K562 (cell line): ENCODE data around the gene ZNF451. TPM values are rescaled to one million over a fixed set of nuclear protein-coding genes. Genes with fewer than 3 reads are reported as not detected.

Experiments used
- ARNT ChIP-seq, 2 experiments: fragments of 450-650 bp; IDR thresholded peaks; 2 replicates each; pipeline ENCODE4 v1.6.1; 2016; ENCODE audit warnings: mild to moderate bottlenecking in 1 of 2
- CBFA2T2 ChIP-seq: fragments of 450-650 bp; conservative IDR thresholded peaks from 2 replicates; pipeline ENCODE4 v1.6.1; 2017; ENCODE audit warnings: mild to moderate bottlenecking
- CC2D1A ChIP-seq: fragments of 450-650 bp; IDR thresholded peaks from 2 replicates; pipeline ENCODE4 v1.6.1; 2017; ENCODE audit warnings: mild to moderate bottlenecking
- FOXK2 ChIP-seq, 2 experiments: fragments of 450-650 bp; IDR thresholded peaks in 1 of 2; conservative IDR thresholded peaks in 1 of 2; 2 replicates each; pipeline ENCODE4 v1.6.1; 2016; ENCODE audit warnings: low read depth in 2 of 2, mild to moderate bottlenecking in 1 of 2
- HDAC6 ChIP-seq: IDR thresholded peaks from 2 replicates; pipeline ENCODE4 v1.6.1; 2012; ENCODE audit warnings: low read depth, mild to moderate bottlenecking, control low read depth, inconsistent platforms, low read length, moderate library complexity
- HOXB6 ChIP-seq: fragments of 250-450 bp; sonication (Bioruptor Pico); IDR thresholded peaks from 2 replicates; pipeline ENCODE4 v1.5.1; 2022; ENCODE audit warnings: mild to moderate bottlenecking, borderline replicate concordance
- ILF3 ChIP-seq: fragments of 450-650 bp; IDR thresholded peaks from 2 replicates; pipeline ENCODE4 v1.6.1; 2018; ENCODE audit warnings: antibody characterized with exemption, mild to moderate bottlenecking, moderate library complexity, borderline replicate concordance
- KLF16 ChIP-seq: IDR thresholded peaks from 2 replicates; pipeline ENCODE4 v1.6.1; 2016; ENCODE audit warnings: antibody characterized with exemption
- MAZ ChIP-seq, 2 experiments: fragments of 450-650 bp in 1 of 2; sonication (generic) in 1 of 2; formaldehyde crosslinking; IDR thresholded peaks in 1 of 2; conservative IDR thresholded peaks in 1 of 2; 2 replicates each; pipeline versions ENCODE4 v1.4.0 to v1.5.0; 2020; ENCODE audit warnings: mild to moderate bottlenecking in 1 of 2, missing genetic modification reagents in 1 of 2
- MCM5 ChIP-seq: fragments of 450-650 bp; IDR thresholded peaks from 2 replicates; pipeline ENCODE4 v1.6.1; 2016; ENCODE audit warnings: low read depth
- NFXL1 ChIP-seq: fragments of 450-650 bp; formaldehyde crosslinking; IDR thresholded peaks from 2 replicates; pipeline ENCODE4 v1.4.0; 2021; ENCODE audit warnings: mild to moderate bottlenecking
- RHOXF2B ChIP-seq: fragments of 250-450 bp; sonication (Bioruptor Pico); conservative IDR thresholded peaks from 2 replicates; pipeline ENCODE4 v1.5.1; 2021
- SREBF2 ChIP-seq: sonication (generic); formaldehyde crosslinking; IDR thresholded peaks from 2 replicates; pipeline ENCODE4 v1.4.0; 2020; ENCODE audit warnings: mild to moderate bottlenecking, missing genetic modification reagents
- TGIF2 ChIP-seq: sonication (generic); formaldehyde crosslinking; IDR thresholded peaks from 2 replicates; pipeline ENCODE4 v1.8.1; 2022; ENCODE audit warnings: mild to moderate bottlenecking, missing genetic modification reagents, moderate library complexity
- TRIM24 ChIP-seq, 2 experiments: fragments of 450-650 bp; IDR thresholded peaks; 2 replicates each; pipeline ENCODE4 v1.6.1; 2016
- TSC22D4 ChIP-seq: fragments of 450-650 bp; IDR thresholded peaks from 2 replicates; pipeline ENCODE4 v1.6.1; 2016; ENCODE audit warnings: missing genetic modification characterization, missing biosample characterization, control low read depth
- ZKSCAN3 ChIP-seq: fragments of 250-450 bp; sonication (Bioruptor Pico); IDR thresholded peaks from 2 replicates; pipeline ENCODE4 v1.4.0; 2020
- ZNF184 ChIP-seq: sonication (generic); formaldehyde crosslinking; IDR thresholded peaks from 2 replicates; pipeline ENCODE4 v1.5.0; 2020; ENCODE audit warnings: missing genetic modification reagents
- ZNF224 ChIP-seq: sonication (generic); formaldehyde crosslinking; IDR thresholded peaks from 2 replicates; pipeline ENCODE4 v1.8.0; 2022; ENCODE audit warnings: mild to moderate bottlenecking, missing genetic modification reagents
- ZNF695 ChIP-seq: fragments of 450-650 bp; formaldehyde crosslinking; IDR thresholded peaks from 2 replicates; pipeline ENCODE4 v1.4.0; 2020; ENCODE audit warnings: mild to moderate bottlenecking, moderate library complexity
- polyA plus RNA-seq, 8 experiments: library from polyadenylated mRNA; depleted of rRNA in 4 of 8; stranded (reverse) in 5 of 8; unstranded in 3 of 8; fragments of >200 nt; fragmentation: Nextera tagmentation in 2 of 8; fragmentation: Illumina TruSeq in 1 of 8; extraction: Ambion mirVana in 2 of 8; extraction: Trizol in 1 of 8; gene quantifications; 2 replicates each; pipeline versions ENCODE4 v1.2.1 to v1.2.3, GENCODE V29; 2011 to 2014; ENCODE audit warnings: inconsistent platforms in 1 of 8, missing spikeins in 1 of 8
- total RNA-seq, 7 experiments: library from RNA; depleted of rRNA in 6 of 7; stranded (reverse); fragments of >200 nt in 6 of 7; fragmentation: Illumina TruSeq in 2 of 7; extraction: Trizol in 2 of 7; gene quantifications; 2 replicates each; pipeline versions ENCODE4 v1.2.1 to v1.2.3, GENCODE V29; 2011 to 2021; ENCODE audit warnings: low replicate concordance in 1 of 7
- TF ChIP-seq, protein P1 (sequence below): fragments of 250-450 bp; sonication (Bioruptor Pico); IDR thresholded peaks from 2 replicates; pipeline ENCODE4 v1.9.0; 2021; ENCODE audit warnings: mild to moderate bottlenecking, inconsistent platforms
- TF ChIP-seq, protein P2 (sequence below), 3 experiments: IDR thresholded peaks in 2 of 3; conservative IDR thresholded peaks in 1 of 3; 2 replicates each; pipeline ENCODE4 v1.5.1; 2011 to 2012; ENCODE audit warnings: low read length in 3 of 3, mild to moderate bottlenecking in 3 of 3, control low read depth in 2 of 3, improper control_type of control experiment in 1 of 3, inconsistent platforms in 1 of 3, low read depth in 1 of 3, mixed read lengths in 1 of 3, moderate library complexity in 1 of 3; ENCODE audit not compliant: insufficient read depth in 2 of 3
- TF ChIP-seq, protein P3 (sequence below), 2 experiments: fragments of 250-450 bp in 1 of 2; fragments of 450-650 bp in 1 of 2; sonication (Bioruptor Pico) in 1 of 2; IDR thresholded peaks; 2 replicates each; pipeline versions ENCODE4 v1.6.1 to v1.8.0; 2016 to 2021; ENCODE audit warnings: mild to moderate bottlenecking in 2 of 2, moderate library complexity in 2 of 2, missing compliant biosample characterization in 1 of 2, missing genetic modification characterization in 1 of 2

Gene ZNF451
- total and polyA plus RNA-seq, 9 of the 15 experiments (the other 6 are each of a cell fraction or from before 2014, with no cell fraction given), result 16.1 to 74.3 (median 38.3) TPM

DNA sequence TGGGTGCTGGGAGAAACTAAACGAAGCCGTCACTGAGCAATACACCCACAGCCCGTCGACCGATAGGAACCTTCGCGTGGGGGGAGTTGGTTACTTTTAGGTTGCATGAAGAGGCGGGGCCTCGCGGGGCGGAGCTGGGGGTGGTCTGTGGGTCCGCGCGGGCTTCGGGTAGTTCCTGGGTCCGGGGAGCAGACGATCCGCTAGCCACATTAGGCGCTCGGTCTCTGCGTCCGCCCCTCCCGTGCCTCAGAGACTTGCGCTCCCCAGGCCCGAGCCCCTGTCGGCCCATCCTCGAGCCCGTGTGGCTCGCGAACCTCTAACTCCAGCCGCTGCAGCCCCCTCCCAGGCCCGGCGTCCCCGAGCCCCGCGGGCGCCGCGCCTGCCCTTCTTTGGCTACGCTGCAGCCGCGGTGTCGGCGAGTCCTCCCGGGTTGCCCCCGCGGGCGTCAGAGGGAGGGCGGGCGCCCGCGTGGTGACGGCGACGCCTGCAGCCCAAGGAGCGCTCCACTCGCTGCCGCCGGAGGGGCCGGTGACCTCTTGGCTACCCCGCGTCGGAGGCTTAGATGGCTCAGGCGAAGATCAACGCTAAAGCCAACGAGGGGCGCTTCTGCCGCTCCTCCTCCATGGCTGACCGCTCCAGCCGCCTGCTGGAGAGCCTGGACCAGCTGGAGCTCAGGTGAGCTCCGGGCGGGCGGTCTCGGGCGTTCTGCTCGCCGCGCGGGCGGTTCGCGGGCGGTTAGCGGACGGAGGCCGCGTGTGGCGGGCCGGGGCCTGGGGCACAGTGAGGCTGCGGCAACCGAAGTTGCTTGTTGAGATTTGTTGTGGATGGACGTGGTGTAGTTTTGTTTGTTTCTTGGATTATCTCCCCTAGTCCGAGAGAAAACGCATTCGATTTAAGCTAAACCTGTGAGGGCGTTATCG, 82.4 kb downstream of the ZNF451 start, which contains the start of gene BAG2 (continued):
- TF ChIP-seq CBFA2T2 (no peak), RHOXF2B (0 out of 2 replicates have a peak, but pooled peaks have one; percentile 17), FOXK2 (conservative IDR thresholded peaks at IDR 0.05 in 1 of 2, IDR thresholded peaks at IDR 0.05 in 1 of 2; ENCODE audit: low read depth in 2 of 2) (peak in 1 of 2 experiments; percentile 97; a peak in 3 of 4 replicates), MCM5 (no peak), HOXB6 (CRISPR knock-in tag) (no peak), ZNF695 (CRISPR knock-in tag) (no peak), MAZ (CRISPR knock-in tag; conservative IDR thresholded peaks at IDR 0.05 in 1 of 2, IDR thresholded peaks at IDR 0.05 in 1 of 2) (peak; percentile 85 to 97), TGIF2 (CRISPR knock-in tag) (0 out of 2 replicates have a peak, but pooled peaks have one; percentile 54), NFXL1 (no peak; the same call in 1 of the 2 replicates), ZNF224 (no peak), ZNF184 (CRISPR knock-in tag) (no peak), KLF16 (no peak), ILF3 (no peak; the same call in 1 of the 2 replicates), SREBF2 (CRISPR knock-in tag) (no peak), HDAC6 (no peak), TRIM24 (IDR thresholded peaks at IDR 0.05) (no peak), ARNT (IDR thresholded peaks at IDR 0.05) (no peak), CC2D1A (no peak), TSC22D4 (tag) (no peak), ZKSCAN3 (CRISPR knock-in tag) (no peak)
- TF ChIP-seq, protein P1, sequence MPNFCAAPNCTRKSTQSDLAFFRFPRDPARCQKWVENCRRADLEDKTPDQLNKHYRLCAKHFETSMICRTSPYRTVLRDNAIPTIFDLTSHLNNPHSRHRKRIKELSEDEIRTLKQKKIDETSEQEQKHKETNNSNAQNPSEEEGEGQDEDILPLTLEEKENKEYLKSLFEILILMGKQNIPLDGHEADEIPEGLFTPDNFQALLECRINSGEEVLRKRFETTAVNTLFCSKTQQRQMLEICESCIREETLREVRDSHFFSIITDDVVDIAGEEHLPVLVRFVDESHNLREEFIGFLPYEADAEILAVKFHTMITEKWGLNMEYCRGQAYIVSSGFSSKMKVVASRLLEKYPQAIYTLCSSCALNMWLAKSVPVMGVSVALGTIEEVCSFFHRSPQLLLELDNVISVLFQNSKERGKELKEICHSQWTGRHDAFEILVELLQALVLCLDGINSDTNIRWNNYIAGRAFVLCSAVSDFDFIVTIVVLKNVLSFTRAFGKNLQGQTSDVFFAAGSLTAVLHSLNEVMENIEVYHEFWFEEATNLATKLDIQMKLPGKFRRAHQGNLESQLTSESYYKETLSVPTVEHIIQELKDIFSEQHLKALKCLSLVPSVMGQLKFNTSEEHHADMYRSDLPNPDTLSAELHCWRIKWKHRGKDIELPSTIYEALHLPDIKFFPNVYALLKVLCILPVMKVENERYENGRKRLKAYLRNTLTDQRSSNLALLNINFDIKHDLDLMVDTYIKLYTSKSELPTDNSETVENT (CRISPR knock-in tag), result peak; percentile 71; the same call in 1 of the 2 replicates
- TF ChIP-seq, protein P2, sequence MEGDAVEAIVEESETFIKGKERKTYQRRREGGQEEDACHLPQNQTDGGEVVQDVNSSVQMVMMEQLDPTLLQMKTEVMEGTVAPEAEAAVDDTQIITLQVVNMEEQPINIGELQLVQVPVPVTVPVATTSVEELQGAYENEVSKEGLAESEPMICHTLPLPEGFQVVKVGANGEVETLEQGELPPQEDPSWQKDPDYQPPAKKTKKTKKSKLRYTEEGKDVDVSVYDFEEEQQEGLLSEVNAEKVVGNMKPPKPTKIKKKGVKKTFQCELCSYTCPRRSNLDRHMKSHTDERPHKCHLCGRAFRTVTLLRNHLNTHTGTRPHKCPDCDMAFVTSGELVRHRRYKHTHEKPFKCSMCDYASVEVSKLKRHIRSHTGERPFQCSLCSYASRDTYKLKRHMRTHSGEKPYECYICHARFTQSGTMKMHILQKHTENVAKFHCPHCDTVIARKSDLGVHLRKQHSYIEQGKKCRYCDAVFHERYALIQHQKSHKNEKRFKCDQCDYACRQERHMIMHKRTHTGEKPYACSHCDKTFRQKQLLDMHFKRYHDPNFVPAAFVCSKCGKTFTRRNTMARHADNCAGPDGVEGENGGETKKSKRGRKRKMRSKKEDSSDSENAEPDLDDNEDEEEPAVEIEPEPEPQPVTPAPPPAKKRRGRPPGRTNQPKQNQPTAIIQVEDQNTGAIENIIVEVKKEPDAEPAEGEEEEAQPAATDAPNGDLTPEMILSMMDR (IDR thresholded peaks at IDR 0.05 in 2 of 3, conservative IDR thresholded peaks at IDR 0.05 in 1 of 3; ENCODE audit: insufficient read depth in 2 of 3, low read depth in 1 of 3, low read length in 3 of 3), result peak in 2 of 3 experiments; percentile 1 to 28; a peak in 1 of 6 replicates
- TF ChIP-seq, protein P3, sequence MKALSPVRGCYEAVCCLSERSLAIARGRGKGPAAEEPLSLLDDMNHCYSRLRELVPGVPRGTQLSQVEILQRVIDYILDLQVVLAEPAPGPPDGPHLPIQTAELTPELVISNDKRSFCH (CRISPR knock-in tag; IDR thresholded peaks at IDR 0.05), result no peak
- TF ChIP-seq, protein P3 (tag; IDR thresholded peaks at IDR 0.05), result peak; percentile 32
